ENCODE results near the gene XPOT. TPM values are rescaled to one million over a fixed set of nuclear protein-coding genes. Genes with fewer than 3 reads are reported as not detected.

XPOT gene
- total and polyA plus RNA-seq, 2 donors (not counting 1 experiment from before 2014, with no cell fraction given): 92.6 to 205 TPM

DNA sequence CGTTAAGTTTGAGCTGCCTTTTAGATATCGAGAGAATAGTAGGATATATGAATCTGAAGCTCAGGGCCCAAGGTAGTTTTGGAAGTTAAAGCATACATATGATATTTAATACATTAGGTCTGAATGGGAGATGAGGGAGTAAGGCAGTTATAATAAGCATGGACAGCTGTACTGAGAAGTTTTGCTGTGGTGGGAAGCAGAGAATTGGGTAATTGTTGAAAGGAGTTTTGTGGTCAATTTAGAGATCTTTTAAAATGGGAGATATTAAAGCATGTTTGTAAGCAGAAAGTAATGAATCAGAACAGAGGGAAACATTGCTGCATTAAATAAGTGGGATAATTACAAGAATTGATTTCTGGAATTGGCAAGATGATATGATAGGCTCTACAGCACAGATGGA lies 69.0 kb downstream of the XPOT start:
- H3K4me3 ChIP-seq (replicated peaks in 1 of 4; ENCODE audit: control extremely low read depth in 1 of 4, insufficient read depth in 1 of 4, low read depth in 3 of 4, low read length in 4 of 4): no peak overlapping the region
- no peak for TF ChIP-seq EZH2 (IDR thresholded peaks at IDR 0.05; ENCODE audit: low read length, missing control alignments)
- no peak overlapping the region for H3K27ac ChIP-seq (ENCODE audit: insufficient read depth, low read length)
- no peak overlapping the region for H3K4me2 ChIP-seq (ENCODE audit: extremely low read depth, insufficient read depth, low read length)
- no peaks in the 10 kb centered on the region for H3K4me1 ChIP-seq (ENCODE audit: control insufficient read depth, extremely low read depth, insufficient read depth, low read length)
- H4K20me1 ChIP-seq (ENCODE audit: control insufficient read depth, extremely low read depth, insufficient read depth, low read length): no peaks in the 10 kb centered on the region
- H3K27me3 ChIP-seq (ENCODE audit: control insufficient read depth, insufficient read depth, low read length): no peaks in the 10 kb centered on the region
- H3K36me3 ChIP-seq (ENCODE audit: control insufficient read depth, insufficient read depth, low read length): peaks cover 6% of the 10 kb centered on the region
- no peaks in the 10 kb centered on the region for H3K9me3 ChIP-seq (ENCODE audit: control insufficient read depth, insufficient read depth, low read depth, low read length)
- H3K79me2 ChIP-seq (ENCODE audit: control insufficient read depth, insufficient read depth, low read length): peaks cover 8% of the 10 kb centered on the region
- no peak overlapping the region for H2AFZ ChIP-seq (ENCODE audit: low read length)
- no peak for DNase-seq (ENCODE audit: low read depth in 2 of 2)
- H3K9ac ChIP-seq (ENCODE audit: insufficient read depth, low read length): no peak overlapping the region

DNA sequence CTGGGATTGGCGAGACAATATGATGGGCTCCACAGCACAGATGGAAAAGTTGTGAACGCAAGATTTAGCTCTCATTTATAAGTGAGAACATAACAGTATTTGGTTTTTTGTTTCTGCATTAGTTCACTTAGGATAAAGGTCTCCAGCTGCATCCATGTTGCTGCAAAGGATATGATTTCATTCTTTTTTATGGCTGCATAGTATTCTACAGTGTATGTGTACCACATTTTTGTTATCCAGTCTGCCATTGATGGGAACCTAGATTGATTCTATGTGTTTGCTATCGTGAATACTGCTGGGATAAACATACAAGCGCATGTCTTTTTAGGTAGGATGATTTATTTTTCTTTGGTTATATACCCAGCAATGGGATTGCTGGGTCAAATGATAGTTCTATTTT lies 71.3 kb downstream of the XPOT start:
- Histone ChIP-seq H3K36me3 (ENCODE audit: control insufficient read depth, insufficient read depth, low read length) (peaks cover 6% of the 10 kb centered on the region), H3K27me3 (ENCODE audit: control insufficient read depth, insufficient read depth, low read length) (no peaks in the 10 kb centered on the region), H4K20me1 (ENCODE audit: control insufficient read depth, extremely low read depth, insufficient read depth, low read length) (no peaks in the 10 kb centered on the region), H3K79me2 (ENCODE audit: control insufficient read depth, insufficient read depth, low read length) (peaks cover 8% of the 10 kb centered on the region), H3K4me2 (ENCODE audit: extremely low read depth, insufficient read depth, low read length) (no peak overlapping the region), H3K9ac (ENCODE audit: insufficient read depth, low read length) (no peak overlapping the region), H2AFZ (ENCODE audit: low read length) (no peak overlapping the region), H3K27ac (ENCODE audit: insufficient read depth, low read length) (no peak overlapping the region), H3K4me1 (ENCODE audit: control insufficient read depth, extremely low read depth, insufficient read depth, low read length) (no peaks in the 10 kb centered on the region), H3K9me3 (ENCODE audit: control insufficient read depth, insufficient read depth, low read depth, low read length) (no peaks in the 10 kb centered on the region), H3K4me3 (replicated peaks in 1 of 4; ENCODE audit: control extremely low read depth in 1 of 4, insufficient read depth in 1 of 4, low read depth in 3 of 4, low read length in 4 of 4) (no peak overlapping the region)
- no peak for TF ChIP-seq EZH2 (IDR thresholded peaks at IDR 0.05; ENCODE audit: low read length, missing control alignments)
- TF ChIP-seq, protein P1, sequence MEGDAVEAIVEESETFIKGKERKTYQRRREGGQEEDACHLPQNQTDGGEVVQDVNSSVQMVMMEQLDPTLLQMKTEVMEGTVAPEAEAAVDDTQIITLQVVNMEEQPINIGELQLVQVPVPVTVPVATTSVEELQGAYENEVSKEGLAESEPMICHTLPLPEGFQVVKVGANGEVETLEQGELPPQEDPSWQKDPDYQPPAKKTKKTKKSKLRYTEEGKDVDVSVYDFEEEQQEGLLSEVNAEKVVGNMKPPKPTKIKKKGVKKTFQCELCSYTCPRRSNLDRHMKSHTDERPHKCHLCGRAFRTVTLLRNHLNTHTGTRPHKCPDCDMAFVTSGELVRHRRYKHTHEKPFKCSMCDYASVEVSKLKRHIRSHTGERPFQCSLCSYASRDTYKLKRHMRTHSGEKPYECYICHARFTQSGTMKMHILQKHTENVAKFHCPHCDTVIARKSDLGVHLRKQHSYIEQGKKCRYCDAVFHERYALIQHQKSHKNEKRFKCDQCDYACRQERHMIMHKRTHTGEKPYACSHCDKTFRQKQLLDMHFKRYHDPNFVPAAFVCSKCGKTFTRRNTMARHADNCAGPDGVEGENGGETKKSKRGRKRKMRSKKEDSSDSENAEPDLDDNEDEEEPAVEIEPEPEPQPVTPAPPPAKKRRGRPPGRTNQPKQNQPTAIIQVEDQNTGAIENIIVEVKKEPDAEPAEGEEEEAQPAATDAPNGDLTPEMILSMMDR (conservative IDR thresholded peaks at IDR 0.05 in 1 of 2, IDR thresholded peaks at IDR 0.05 in 1 of 2; ENCODE audit: low read depth in 1 of 2, low read length in 2 of 2): no peak
- no peak for DNase-seq (ENCODE audit: low read depth in 2 of 2)

DNA sequence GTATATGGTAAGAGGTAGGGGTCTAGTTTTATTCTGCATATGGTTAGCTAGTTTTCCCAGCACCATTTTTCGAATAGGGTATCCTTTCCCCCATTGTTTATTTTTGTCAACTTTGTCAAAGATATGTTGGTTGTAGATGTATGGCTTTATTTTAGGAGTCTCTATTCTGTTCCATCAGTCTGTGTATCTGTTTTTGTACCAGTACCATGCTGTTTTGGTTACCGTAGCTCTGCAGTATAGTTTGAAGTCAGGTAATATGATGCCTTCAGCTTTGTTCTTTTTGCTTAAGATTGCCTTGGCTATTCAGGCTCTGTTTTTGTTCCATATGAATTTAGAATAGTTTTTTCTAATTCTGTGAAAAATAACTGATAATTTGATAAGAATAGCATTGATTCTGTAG lies 72.7 kb downstream of the XPOT start:
- TF ChIP-seq, protein P1 (conservative IDR thresholded peaks at IDR 0.05 in 1 of 2, IDR thresholded peaks at IDR 0.05 in 1 of 2; ENCODE audit: low read depth in 1 of 2, low read length in 2 of 2): no peak
- no peak for TF ChIP-seq EZH2 (IDR thresholded peaks at IDR 0.05; ENCODE audit: low read length, missing control alignments)
- no peaks in the 10 kb centered on the region for H3K27me3 ChIP-seq (ENCODE audit: control insufficient read depth, insufficient read depth, low read length)
- H3K9me3 ChIP-seq (ENCODE audit: control insufficient read depth, insufficient read depth, low read depth, low read length): no peaks in the 10 kb centered on the region
- H4K20me1 ChIP-seq (ENCODE audit: control insufficient read depth, extremely low read depth, insufficient read depth, low read length): no peaks in the 10 kb centered on the region
- no peak overlapping the region for H2AFZ ChIP-seq (ENCODE audit: low read length)
- no peak overlapping the region for H3K4me2 ChIP-seq (ENCODE audit: extremely low read depth, insufficient read depth, low read length)
- no peaks in the 10 kb centered on the region for H3K4me1 ChIP-seq (ENCODE audit: control insufficient read depth, extremely low read depth, insufficient read depth, low read length)
- DNase-seq (ENCODE audit: low read depth in 2 of 2): no peak
- H3K9ac ChIP-seq (ENCODE audit: insufficient read depth, low read length): no peak overlapping the region
- H3K36me3 ChIP-seq (ENCODE audit: control insufficient read depth, insufficient read depth, low read length): peaks cover 6% of the 10 kb centered on the region
- no peak overlapping the region for H3K4me3 ChIP-seq (replicated peaks in 1 of 4; ENCODE audit: control extremely low read depth in 1 of 4, insufficient read depth in 1 of 4, low read depth in 3 of 4, low read length in 4 of 4)
- H3K27ac ChIP-seq (ENCODE audit: insufficient read depth, low read length): no peak overlapping the region
- peaks cover 8% of the 10 kb centered on the region for H3K79me2 ChIP-seq (ENCODE audit: control insufficient read depth, insufficient read depth, low read length)

Measured in fibroblast of lung (primary cell).